Mesothelial cell of epicardium (in vitro differentiated cells): Measurements from ENCODE around the gene TMSB15C. TPM values are rescaled to one million over a fixed set of nuclear protein-coding genes. Genes with fewer than 3 reads are reported as not detected.
A peak's percentile ranks its signal among the peaks of the same experiment; 100 is the strongest.

Experiments
- DNase-seq, 2 experiments: peaks; one replicate each; pipeline ENCODE4 v3.0.0; 2021; ENCODE audit warnings: low spot score in 2 of 2; ENCODE audit not compliant: unreplicated experiment in 2 of 2
- H3K27ac Mint-ChIP-seq: 2 replicates; pipeline ENCODE4 v1.8.0; 2021; ENCODE audit warnings: mixed read lengths
- H3K27me3 Mint-ChIP-seq: 2 replicates; pipeline ENCODE4 v1.8.0; 2021; ENCODE audit warnings: low read depth, mixed read lengths
- H3K36me3 Mint-ChIP-seq: 2 replicates; pipeline ENCODE4 v1.8.0; 2021; ENCODE audit warnings: mixed read lengths
- H3K4me1 Mint-ChIP-seq: 2 replicates; pipeline ENCODE4 v1.8.0; 2021; ENCODE audit warnings: mixed read lengths
- H3K4me3 Mint-ChIP-seq: 2 replicates; pipeline ENCODE4 v1.8.0; 2021; ENCODE audit warnings: mild to moderate bottlenecking, moderate library complexity, mixed read lengths
- H3K9me3 Mint-ChIP-seq: 2 replicates; pipeline ENCODE4 v1.8.0; 2021; ENCODE audit warnings: mixed read lengths
- CTCF ChIP-seq: fragments of 200-600 bp; sonication (generic); IDR thresholded peaks from one replicate; pipeline ENCODE4 v1.5.0; 2021; ENCODE audit warnings: antibody characterized with exemption; ENCODE audit not compliant: unreplicated experiment
- total RNA-seq: library from RNA; stranded (reverse); gene quantifications from 3 replicates; pipeline ENCODE4 v1.2.1, GENCODE V29; 2021

TMSB15C gene
- total RNA-seq, 1 donor from 2014 or later: 18.8 TPM

- DNase-seq: no peak
- Mint-ChIP-seq H3K36me3 (peaks cover 2% of the 10 kb centered on the region), H3K27me3 (peaks cover 2% of the 10 kb centered on the region), H3K27ac (no peak overlapping the region), H3K9me3 (no peaks in the 10 kb centered on the region), H3K4me1 (peaks cover 3% of the 10 kb centered on the region), H3K4me3 (no peak overlapping the region)
- no peak for TF ChIP-seq CTCF
These were observed 32.9 kb upstream of the TMSB15C start for GRCh38 chrX:104108955-104109354.

GRCh38 chrX:104105330-104106262 is 29.6 kb upstream of the TMSB15C start:
- TF ChIP-seq CTCF: no peak
- peaks cover 2% of the 10 kb centered on the region for H3K36me3 Mint-ChIP-seq
- no peak overlapping the region for H3K27ac Mint-ChIP-seq
- no peaks in the 10 kb centered on the region for H3K9me3 Mint-ChIP-seq
- H3K4me1 Mint-ChIP-seq: no peaks in the 10 kb centered on the region
- H3K4me3 Mint-ChIP-seq: no peak overlapping the region
- H3K27me3 Mint-ChIP-seq: peaks cover 6% of the 10 kb centered on the region
- DNase-seq: no peak

- TF ChIP-seq CTCF: no peak
- Mint-ChIP-seq H3K9me3 (no peaks in the 10 kb centered on the region), H3K4me1 (no peaks in the 10 kb centered on the region), H3K4me3 (no peak overlapping the region), H3K27ac (no peak overlapping the region), H3K27me3 (peaks cover 7% of the 10 kb centered on the region), H3K36me3 (peaks cover 2% of the 10 kb centered on the region)
- DNase-seq: no peak
These were observed 28.6 kb upstream of the TMSB15C start for GRCh38 chrX:104104676-104105075.

GRCh38 chrX:104098919-104099318 is 22.9 kb upstream of the TMSB15C start:
- Mint-ChIP-seq H3K4me3 (no peak overlapping the region), H3K27ac (no peak overlapping the region), H3K4me1 (no peaks in the 10 kb centered on the region), H3K36me3 (no peaks in the 10 kb centered on the region), H3K9me3 (no peaks in the 10 kb centered on the region), H3K27me3 (peaks cover 21% of the 10 kb centered on the region)
- TF ChIP-seq CTCF: no peak
- no peak for DNase-seq

- no peak for DNase-seq
- H3K36me3 Mint-ChIP-seq: no peaks in the 10 kb centered on the region
- H3K27me3 Mint-ChIP-seq: peaks cover 25% of the 10 kb centered on the region
- no peak overlapping the region for H3K27ac Mint-ChIP-seq
- H3K4me3 Mint-ChIP-seq: no peak overlapping the region
- peak; percentile 72 for TF ChIP-seq CTCF
- H3K9me3 Mint-ChIP-seq: no peaks in the 10 kb centered on the region
- H3K4me1 Mint-ChIP-seq: no peaks in the 10 kb centered on the region
These were observed 22.2 kb upstream of the TMSB15C start for GRCh38 chrX:104098151-104098808.
